Parathyroid adenoma (tissue), 2 donors: ENCODE data around the gene NFASC.

Source experiments
- H2AFZ ChIP-seq: fragments of 300-600 bp; sonication (generic); one replicate; pipeline ENCODE4 v1.7.0; 2017; ENCODE audit warnings: antibody characterized with exemption, mild to moderate bottlenecking
- H3K27ac ChIP-seq: fragments of 300-600 bp; sonication (generic); one replicate; pipeline ENCODE4 v1.7.0; 2017
- H3K27me3 ChIP-seq: fragments of 300-600 bp; sonication (generic); one replicate; pipeline ENCODE4 v1.7.0; 2017; ENCODE audit warnings: low read length; ENCODE audit not compliant: control insufficient read depth, insufficient read depth
- H3K36me3 ChIP-seq: fragments of 300-600 bp; sonication (generic); one replicate; pipeline ENCODE4 v1.7.0; 2017; ENCODE audit warnings: low read length; ENCODE audit not compliant: control insufficient read depth, insufficient read depth
- H3K4me1 ChIP-seq: fragments of 300-600 bp; sonication (generic); one replicate; pipeline ENCODE4 v1.7.0; 2017; ENCODE audit warnings: control low read depth
- H3K4me2 ChIP-seq: fragments of 300-600 bp; sonication (generic); one replicate; pipeline ENCODE4 v1.7.0; 2017; ENCODE audit warnings: low read length
- H3K4me3 ChIP-seq: fragments of 300-600 bp; sonication (generic); one replicate; pipeline ENCODE4 v1.7.0; 2017; ENCODE audit warnings: low read depth, low read length
- H3K79me2 ChIP-seq: fragments of 300-600 bp; sonication (generic); one replicate; pipeline ENCODE4 v1.7.0; 2017; ENCODE audit warnings: control low read depth
- H3K9ac ChIP-seq: fragments of 300-600 bp; sonication (generic); one replicate; pipeline ENCODE4 v1.7.0; 2017; ENCODE audit warnings: mild to moderate bottlenecking
- H3K9me3 ChIP-seq: fragments of 300-600 bp; sonication (generic); one replicate; pipeline ENCODE4 v1.7.0; 2017; ENCODE audit warnings: low read length; ENCODE audit not compliant: control insufficient read depth
- TF ChIP-seq, protein P1 (sequence below): fragments of 300-600 bp; sonication (generic); IDR thresholded peaks from one replicate; pipeline ENCODE4 v1.7.0; 2017; ENCODE audit warnings: antibody characterized with exemption, mild to moderate bottlenecking
- donor health status: primary hyperparathyroidism.

The NFASC gene

DNA sequence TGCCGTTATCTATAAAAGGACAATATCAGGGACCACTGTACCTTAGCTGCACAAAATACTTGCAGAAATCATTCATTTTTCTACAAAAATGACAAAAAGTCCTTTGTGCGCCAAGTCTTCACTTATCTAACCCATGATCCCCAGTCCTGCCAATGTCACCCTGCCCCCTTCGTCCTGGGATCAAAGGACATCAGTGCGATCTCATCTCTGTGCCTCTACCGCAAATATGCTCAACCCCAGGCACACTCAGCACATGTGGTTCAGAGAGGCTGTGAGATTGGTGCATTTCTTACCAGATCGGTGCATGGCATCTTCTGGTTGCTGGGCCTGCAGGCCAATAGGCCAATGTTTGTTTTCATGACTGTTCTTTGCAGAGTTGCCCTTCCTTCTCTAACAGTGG lies 72.8 kb downstream of the NFASC start:
- TF ChIP-seq, protein P1, sequence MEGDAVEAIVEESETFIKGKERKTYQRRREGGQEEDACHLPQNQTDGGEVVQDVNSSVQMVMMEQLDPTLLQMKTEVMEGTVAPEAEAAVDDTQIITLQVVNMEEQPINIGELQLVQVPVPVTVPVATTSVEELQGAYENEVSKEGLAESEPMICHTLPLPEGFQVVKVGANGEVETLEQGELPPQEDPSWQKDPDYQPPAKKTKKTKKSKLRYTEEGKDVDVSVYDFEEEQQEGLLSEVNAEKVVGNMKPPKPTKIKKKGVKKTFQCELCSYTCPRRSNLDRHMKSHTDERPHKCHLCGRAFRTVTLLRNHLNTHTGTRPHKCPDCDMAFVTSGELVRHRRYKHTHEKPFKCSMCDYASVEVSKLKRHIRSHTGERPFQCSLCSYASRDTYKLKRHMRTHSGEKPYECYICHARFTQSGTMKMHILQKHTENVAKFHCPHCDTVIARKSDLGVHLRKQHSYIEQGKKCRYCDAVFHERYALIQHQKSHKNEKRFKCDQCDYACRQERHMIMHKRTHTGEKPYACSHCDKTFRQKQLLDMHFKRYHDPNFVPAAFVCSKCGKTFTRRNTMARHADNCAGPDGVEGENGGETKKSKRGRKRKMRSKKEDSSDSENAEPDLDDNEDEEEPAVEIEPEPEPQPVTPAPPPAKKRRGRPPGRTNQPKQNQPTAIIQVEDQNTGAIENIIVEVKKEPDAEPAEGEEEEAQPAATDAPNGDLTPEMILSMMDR: no peak

DNA sequence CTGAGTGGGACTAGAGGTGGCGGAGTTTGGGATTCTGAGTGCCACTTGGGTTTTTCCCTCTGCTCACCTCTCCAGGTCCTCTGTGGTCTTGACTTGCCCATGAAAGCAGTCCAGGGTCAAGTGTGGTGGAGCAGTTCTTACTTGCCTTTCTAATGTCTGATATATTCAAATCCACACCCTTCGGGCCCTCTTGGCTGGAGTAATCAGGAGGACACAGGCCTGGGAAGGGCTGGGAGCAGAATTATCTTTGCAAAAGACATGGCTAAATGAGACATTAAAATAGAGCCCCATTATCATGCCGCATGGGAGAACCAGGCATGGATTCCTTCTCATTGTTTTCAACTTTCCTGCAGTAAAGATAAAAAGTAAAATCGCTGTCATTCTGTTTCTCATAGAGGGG lies 74.0 kb downstream of the NFASC start:
- H3K27me3 ChIP-seq: no peaks in the 10 kb centered on the region
- TF ChIP-seq, protein P1: no peak
- no peak overlapping the region for H3K4me3 ChIP-seq
- no peaks in the 10 kb centered on the region for H3K4me1 ChIP-seq
- no peaks in the 10 kb centered on the region for H3K36me3 ChIP-seq
- no peak overlapping the region for H3K27ac ChIP-seq
- H3K4me2 ChIP-seq: no peak overlapping the region
- no peaks in the 10 kb centered on the region for H3K9me3 ChIP-seq
- H3K79me2 ChIP-seq: no peaks in the 10 kb centered on the region
- no peak overlapping the region for H2AFZ ChIP-seq
- no peak overlapping the region for H3K9ac ChIP-seq

More for the DNA sequence above, 72.8 kb downstream of the NFASC start:
- Histone ChIP-seq H3K79me2 (no peaks in the 10 kb centered on the region), H3K9ac (no peak overlapping the region), H3K4me3 (no peak overlapping the region), H3K27ac (no peak overlapping the region), H3K9me3 (no peaks in the 10 kb centered on the region), H2AFZ (no peak overlapping the region), H3K36me3 (no peaks in the 10 kb centered on the region), H3K27me3 (no peaks in the 10 kb centered on the region), H3K4me2 (no peak overlapping the region), H3K4me1 (no peaks in the 10 kb centered on the region)

- Histone ChIP-seq H3K9me3 (no peaks in the 10 kb centered on the region), H3K4me1 (no peaks in the 10 kb centered on the region), H2AFZ (no peak overlapping the region), H3K79me2 (no peaks in the 10 kb centered on the region), H3K27me3 (no peaks in the 10 kb centered on the region), H3K36me3 (no peaks in the 10 kb centered on the region), H3K27ac (no peak overlapping the region), H3K9ac (no peak overlapping the region), H3K4me3 (no peak overlapping the region), H3K4me2 (no peak overlapping the region)
- TF ChIP-seq, protein P1: no peak
These were observed 74.9 kb downstream of the NFASC start for GRCh38 chr1:204945565-204945977.

GRCh38 chr1:204946640-204947039 lies 76.0 kb downstream of the NFASC start:
- Histone ChIP-seq H3K9ac (no peak overlapping the region), H3K27ac (no peak overlapping the region)

DNA sequence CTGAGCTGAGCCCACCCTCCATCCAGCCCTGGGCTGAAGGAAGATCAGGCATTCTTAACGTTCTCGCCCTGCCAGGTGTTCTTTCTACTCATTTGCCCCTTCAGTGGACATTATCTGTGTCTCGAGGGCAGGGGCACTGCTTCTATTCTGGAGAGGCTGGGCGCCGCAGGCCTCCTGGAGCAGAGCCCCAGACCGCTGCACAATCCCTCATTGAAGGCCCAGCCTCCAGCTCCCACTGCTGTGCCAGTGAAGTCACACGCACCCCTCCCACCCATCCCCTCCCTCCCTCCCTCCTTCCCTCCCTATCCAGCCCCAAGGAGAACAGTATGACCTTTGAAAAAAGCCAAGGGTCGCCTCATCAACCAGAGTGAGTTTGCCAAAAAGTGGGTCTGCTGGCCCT lies 76.7 kb downstream of the NFASC start:
- no peak overlapping the region for H3K27ac ChIP-seq
- H2AFZ ChIP-seq: no peak overlapping the region
- no peak overlapping the region for H3K4me3 ChIP-seq
- H3K36me3 ChIP-seq: no peaks in the 10 kb centered on the region
- TF ChIP-seq, protein P1: no peak
- no peak overlapping the region for H3K9ac ChIP-seq
- no peaks in the 10 kb centered on the region for H3K9me3 ChIP-seq
- H3K4me1 ChIP-seq: no peaks in the 10 kb centered on the region
- no peaks in the 10 kb centered on the region for H3K27me3 ChIP-seq
- H3K79me2 ChIP-seq: no peaks in the 10 kb centered on the region
- no peak overlapping the region for H3K4me2 ChIP-seq

More at GRCh38 chr1:204946640-204947039, 76.0 kb downstream of the NFASC start:
- no peak overlapping the region for H3K4me2 ChIP-seq
- no peaks in the 10 kb centered on the region for H3K36me3 ChIP-seq
- H3K4me3 ChIP-seq: no peak overlapping the region
- TF ChIP-seq, protein P1: no peak
- H3K27me3 ChIP-seq: no peaks in the 10 kb centered on the region
- no peaks in the 10 kb centered on the region for H3K9me3 ChIP-seq
- no peaks in the 10 kb centered on the region for H3K79me2 ChIP-seq
- no peaks in the 10 kb centered on the region for H3K4me1 ChIP-seq
- no peak overlapping the region for H2AFZ ChIP-seq
